Stimulated activated CD4-positive, alpha-beta T cell treated with anti-CD3 and anti-CD28 coated beads, TNF-alpha, amount 100 ng/mL, for 48 hours (primary cell): ENCODE data around the gene TAS1R1.
"Not testable (repeated sequence)": the region's sequence is repeated elsewhere in the genome, so short reads cannot be mapped to it uniquely, and the experiment has no call there.

Experiments
- DNase-seq, 3 donors: peaks; one replicate each; pipeline ENCODE4 v3.0.0-alpha.2; 2020; ENCODE audit warnings: low read depth in 3 of 3

The TAS1R1 gene

DNA sequence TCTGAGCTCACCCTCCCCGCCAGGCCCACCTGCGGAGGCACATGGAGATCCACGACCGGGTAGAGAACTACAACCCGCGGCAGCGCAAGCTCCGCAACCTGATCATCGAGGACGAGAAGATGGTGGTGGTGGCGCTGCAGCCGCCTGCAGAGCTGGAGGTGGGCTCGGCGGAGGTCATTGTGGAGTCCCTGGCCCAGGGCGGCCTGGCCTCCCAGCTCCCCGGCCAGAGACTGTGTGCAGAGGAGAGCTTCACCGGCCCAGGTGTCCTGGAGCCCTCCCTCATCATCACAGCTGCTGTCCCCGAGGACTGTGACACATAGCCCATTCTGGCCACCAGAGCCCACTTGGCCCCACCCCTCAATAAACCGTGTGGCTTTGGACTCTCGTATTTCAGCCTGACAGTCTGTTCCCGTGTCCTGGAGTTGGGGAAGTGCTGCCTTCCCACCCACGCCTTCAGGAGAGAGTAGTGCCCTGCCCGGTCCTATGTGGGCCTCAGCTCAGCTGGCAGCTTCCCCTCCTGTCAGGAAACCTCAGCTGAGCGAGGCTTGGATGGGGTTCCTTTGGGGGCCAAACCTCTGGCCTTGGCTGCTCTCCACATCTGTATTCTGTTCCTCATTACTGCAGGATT, 33.9 kb downstream of the TAS1R1 start:
- no peak for DNase-seq

DNA sequence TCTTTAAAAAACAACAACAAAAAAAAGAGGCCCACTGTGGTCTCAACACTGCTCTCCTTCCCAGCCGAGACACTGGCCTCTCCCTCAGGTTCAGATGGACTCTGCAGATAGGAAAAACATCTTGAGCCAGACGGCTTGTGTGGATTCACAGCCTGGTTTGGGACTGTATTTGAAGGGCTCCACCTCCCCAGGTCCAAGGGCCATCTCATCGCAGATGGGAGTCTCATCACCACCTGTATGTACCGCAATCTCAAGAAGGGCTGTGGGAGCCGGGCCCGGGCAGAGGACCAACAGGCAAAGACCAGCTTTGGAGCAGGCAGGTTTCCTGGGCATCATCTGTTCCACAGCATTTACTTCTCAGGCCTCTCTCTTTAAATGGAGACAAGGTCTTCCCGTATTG, 34.9 kb downstream of the TAS1R1 start:
- DNase-seq: no peak

DNA sequence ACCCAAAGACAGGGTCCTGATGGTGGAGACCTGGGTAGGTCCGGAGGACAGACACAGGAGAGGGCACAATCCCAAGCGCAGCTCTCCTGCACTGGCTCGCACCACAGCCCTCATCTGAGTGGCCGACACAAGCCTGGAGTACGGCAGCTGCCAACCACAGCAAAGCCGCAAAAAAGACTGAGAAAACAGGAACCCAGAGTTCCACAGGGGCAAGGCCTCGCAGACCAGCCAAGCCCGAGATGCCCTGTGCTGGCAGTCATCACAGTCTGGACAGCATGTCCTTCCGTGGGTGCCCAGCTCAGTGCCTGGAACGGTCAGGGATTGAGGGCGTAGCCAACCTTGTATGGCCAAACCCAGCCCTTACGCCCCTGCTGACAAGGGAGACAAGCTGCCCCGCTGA, 36.1 kb downstream of the TAS1R1 start:
- no peak for DNase-seq

DNA sequence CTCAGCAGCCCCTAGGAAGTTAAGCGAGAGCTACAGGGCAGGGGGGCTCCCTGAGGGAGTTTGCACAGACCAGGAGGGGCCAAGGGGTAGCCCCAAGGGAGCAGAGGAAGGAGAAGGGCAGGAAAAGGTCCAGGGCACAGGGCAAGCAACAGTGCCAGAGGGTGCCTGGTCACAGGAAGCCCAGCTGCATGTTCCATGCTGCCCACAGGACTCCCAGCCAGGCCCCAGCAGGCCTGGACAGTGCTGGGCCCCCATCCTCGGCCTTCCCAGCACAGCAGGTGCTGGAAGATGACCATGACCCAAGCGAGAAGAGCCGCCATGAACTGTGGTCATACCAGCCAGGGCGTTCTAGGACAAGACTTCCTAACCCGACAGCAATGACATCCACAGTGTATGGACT, 36.5 kb downstream of the TAS1R1 start:
- DNase-seq: no peak

DNA sequence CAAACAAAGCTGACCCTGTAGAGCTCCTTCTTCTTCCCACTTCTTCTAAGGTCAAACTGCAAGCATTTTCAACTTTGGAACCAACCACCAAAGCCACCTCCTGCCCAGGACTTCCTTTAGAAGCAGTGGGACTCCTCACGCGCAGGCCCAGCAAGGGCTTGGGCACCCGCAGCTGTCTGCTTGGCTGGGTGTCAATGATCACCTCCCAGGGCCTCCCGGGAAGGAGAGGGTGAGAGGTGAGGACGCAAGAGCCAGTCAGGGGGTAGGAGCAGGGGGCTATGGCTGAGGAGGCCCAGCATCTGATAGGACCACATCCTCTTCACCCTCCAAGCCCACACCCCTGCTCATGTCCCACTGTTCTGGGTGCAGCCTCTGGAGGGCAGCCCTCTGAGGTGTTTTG, 37.3 kb downstream of the TAS1R1 start:
- no peak for DNase-seq

DNA sequence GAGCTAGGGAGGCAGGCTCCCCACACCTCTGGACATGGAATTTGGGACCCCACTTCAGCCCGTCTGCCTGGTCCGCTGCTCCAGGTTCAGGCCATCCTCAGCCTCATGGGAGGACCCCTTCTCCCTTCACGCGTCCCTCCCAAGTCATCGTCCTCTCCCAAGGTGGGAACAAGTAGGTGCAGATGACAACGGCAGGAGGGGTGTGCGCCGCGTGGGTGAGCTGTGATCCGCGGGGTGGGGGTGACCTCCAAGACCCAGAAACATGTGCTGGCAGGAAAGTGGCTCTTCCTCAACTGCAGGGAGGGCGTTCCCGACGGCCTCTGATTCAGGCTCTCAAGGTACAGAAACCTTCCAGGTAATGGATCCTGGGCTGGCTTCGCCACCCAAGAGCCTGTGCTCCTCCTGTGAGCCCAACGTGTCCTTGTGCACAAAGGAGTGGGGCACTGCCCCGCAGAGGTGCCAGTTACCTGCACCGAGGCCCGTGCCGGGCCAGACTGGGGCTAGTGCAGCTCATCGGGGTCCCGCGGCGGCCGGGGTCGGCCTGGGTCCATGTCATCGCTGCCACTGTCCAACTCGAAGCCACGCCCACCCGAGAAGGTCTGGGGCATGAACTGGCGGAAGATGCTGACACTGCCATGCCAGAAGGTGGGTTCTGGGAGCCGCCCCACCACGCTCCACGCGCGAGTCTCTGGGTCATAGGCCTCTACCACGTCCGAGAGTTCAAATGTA, 37.9 kb downstream of the TAS1R1 start:
- no peak for DNase-seq

DNA sequence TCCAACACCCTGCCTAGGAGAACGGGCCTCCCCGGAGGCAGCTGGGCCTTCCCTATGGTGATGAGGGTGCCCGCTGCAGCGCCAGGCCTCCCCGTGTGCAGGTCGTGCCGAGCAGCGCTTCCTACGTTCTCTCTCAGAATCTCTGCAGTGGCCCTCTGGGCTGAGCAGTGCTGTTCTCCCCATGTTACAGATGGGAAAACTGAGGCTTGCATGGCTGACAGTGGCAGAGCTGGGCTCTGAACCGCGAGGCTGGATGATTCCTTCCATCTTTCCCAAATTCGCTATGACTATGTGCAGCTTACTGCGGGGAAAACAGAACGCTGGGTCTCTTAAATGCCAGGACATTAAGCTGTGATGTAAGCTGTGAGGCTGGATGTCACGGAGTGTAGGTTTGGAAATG, 38.7 kb downstream of the TAS1R1 start:
- DNase-seq: no peak

DNA sequence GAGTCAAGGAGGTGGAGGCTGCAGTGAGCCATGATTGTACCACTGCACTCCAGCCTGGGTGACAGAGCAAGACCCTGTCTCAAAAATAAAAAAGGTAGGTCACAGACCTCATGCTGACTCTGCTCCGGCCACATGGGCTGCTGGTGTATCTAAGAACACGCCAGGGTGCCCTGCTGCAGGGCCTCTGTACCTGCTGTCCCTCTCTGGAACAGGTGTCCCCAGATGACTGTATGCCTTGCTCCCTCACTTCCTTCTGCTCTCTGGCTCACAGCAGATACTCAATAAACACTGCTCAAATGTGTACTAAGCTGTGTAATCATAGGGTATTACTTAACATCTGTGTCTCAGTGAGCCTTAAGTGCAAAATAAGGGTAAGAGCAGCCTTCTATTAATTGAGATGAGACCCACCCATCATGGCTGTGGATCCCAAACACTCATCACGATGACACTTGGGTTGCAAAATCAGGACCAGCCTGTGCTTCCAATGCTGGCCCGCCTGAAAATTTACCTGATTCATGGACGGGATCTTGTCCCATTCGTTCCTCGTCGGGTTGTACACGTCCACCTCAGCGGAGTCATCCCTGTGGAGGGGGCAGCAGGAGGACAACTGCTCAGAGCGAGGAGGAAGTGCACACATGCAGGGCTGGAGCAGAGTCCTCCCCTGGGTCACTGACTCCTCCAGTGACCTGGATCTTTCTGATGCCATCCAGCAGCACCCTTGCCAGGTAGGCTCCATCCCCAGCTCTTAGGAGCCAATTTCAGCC, 40.1 kb downstream of the TAS1R1 start:
- no peak for DNase-seq

DNA sequence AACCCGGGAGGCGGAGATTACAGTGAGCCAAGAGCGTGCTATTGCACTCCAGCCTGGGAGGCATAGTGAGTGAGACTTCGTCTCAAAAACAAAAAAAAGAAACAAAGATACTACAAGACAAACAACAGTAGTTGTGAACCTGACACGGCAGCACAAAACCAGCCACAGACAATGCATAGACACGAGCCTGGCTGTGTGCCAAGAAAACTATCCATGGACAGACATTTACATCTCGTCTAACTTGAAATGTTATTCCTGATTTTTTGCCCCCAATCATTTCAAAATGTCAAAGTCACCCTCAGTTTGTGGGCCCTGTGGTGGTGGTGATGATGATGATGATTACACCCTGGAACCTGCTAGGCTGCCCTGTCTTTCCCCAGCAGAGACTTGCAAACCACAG, 41.2 kb downstream of the TAS1R1 start:
- no peak for DNase-seq

DNA sequence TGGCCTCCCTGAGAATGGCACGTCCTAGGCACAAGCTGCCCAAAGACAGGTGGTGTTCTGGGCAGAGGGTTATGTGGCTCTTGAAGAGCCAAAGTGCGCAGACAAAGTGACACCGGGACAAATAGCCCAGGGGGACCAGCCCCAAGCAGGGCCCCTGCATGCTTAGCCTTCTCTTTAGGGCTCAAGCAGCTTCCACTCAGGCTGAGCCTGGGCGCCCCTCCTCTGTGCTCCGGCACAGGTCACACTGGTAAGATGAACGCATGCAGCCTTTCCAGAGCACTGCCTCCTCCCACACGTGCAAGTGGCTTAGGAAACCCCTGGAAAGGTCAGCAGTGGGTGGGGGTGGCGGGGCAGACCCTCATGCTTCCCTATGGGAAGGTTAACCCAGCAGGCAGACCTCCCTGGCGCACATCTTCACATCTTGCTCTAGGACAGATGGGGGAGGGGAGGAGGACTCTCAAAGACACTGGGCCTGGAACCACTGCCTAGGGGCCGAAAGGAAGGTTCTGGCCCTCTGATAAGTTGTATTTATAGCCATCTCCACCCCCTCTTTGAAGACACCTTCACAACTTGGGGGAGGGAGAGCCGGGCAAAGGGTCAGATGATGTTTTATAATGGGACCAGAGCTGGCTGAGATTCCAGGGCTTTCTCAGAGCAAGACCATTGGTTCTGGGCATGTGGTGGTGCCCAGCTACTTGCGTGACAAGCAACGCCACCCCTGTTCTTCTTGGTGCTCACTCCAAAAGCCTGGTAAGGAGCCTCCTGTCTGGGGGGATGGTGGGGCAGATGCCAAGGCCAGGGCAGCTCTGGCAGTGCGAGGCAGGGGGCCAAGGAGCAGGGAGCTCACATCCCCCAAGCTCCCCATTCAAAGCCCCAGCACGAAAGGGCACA, 42.0 kb downstream of the TAS1R1 start:
- no peak for DNase-seq

DNA sequence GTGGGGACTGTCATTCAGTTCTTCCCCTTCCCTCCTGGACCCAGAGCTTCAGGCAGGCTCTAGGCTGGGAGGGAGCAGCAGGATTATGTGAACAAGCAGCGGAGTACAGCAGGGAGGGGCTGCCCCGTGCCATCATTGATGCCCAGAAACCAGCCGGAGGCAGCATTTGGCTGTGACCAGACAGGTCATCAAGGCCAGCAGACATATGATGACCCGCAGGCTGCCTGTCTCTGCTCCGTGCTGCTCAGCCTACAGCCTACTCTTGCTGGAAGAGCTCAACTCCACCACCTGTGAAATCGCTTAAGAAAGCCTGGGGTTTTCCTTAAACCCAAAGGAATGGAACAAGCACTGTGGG, 42.6 kb downstream of the TAS1R1 start:
- no peak for DNase-seq

DNA sequence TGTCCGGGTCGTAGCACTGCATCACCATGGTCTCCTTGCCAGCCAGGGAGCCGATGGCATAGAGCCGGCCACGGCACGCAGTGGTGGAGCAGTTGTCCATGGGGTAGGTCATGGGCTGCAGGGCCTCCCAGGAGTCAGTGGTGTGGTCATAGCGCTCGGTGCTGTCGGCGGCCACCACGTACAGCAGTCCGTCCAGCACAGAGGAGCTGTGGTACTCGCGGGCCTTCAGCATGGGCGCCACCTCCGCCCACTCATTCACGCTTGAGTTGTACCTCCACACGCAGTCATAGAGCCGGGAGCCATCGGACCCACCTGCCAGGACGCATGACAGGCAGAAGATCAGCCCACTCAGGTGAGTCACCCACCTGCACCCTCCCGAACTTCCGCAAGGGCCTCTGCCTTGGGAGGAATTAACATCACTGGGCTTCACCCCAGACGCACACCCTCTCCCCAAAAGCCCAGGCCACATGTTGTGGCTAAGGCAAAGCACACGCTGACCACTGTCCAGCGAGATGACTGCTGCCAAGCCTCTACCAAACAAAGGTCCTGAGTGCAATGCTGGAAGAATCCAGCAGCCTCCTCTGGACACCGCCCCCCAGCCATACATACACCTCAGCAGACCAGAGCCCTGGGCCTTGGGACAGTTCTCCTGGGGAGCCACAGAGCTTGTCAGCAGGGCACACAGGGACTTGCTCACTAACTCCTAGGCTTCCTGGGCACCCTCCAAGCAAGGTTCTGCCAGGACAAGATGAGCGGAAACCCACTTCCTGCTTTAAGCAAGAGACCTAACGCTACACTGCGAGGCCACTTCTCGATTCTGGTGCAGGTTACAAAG, 44.3 kb downstream of the TAS1R1 start:
- peak in 1 of 3 donors; percentile 38 for DNase-seq

DNA sequence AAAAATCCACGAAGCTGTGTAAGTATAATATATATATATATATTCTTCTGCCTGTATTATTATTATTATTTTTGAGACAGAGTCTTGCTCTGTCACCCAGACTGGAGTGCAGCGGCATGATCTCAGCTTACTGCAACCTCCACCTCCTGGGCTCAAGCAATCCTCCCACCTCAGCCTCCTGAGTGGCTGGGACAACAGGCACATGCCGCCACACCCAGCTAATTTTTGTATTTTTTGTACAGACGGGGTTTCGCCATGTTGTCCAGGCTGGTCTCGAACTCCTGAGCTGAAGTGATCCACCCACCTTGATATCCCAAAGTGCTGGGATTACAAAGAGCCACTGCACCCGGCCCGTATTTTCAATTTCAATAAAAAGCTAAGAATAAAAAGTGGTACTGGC, 44.9 kb downstream of the TAS1R1 start:
- DNase-seq: not testable (repeated sequence)

DNA sequence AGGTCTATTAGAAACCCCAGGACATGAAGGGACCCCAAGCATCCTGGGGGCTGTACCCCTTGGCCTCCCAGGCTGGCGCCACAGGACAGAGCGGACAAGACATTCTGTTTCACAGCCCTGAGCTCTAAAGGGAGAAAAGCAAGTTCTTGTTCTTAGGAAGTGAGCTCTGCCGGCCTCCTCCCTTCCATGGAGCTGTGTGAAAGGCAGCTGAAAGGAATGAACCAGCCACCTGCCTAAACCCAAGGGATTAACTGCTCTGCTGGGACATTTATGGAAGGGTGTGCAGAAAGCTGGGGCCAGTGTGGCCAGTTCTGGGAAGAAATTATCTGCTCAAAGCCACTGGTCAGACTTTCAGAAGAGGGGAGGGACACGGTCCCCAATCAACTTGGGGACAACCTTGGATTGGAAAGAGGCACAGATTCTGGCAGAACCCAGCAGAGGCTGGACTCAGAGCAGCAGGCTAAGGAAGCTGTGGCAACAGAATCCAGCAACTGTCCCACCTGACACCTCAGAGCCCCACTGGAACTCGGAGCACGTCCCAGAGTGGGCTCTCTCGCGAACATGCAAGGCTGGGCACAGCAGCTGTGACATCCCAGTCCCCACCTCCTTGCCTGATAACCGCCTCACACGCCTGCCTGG, 45.4 kb downstream of the TAS1R1 start:
- no peak for DNase-seq

DNA sequence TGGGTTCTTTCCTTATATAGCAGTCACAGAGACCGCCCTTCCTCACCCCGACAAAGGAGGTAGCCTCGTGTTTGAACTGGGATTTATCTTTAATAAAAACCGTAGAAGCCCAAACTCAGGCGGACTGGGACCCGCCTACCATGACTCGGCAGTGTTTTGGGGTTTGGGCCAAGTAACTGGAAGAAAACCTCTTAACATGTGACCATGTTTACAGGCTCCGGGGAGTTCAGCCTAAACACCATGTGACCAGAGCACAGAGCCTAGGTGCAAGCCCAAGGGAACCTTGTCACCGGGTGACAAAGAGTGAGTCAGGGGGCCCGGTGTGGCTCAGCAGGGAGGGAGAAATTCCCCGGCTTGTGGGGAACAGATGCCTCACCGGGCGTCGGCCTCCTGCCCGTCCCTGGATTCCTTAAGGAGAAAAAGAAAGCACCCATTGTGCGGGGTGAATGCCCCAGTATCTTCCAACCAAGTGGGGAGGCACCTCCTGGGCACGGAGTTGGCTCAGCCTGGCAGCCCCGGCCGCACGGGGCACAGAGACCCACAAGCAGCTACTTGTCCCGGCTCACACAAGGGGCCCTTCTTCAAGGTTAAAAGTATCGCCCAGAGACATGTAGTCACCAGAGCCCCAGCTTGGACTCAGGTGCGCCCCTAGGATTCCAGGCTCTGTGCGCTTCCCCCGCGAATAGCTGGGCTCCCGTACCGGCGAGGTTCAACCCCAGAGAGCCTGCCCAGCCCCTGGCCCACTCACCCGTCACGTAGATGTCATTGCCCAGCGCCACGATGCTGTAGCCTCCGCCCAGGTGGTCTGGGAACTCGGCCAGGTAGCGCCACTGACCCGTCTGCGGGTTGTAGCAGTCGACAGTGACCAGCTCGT, 46.2 kb downstream of the TAS1R1 start:
- DNase-seq: peak; percentile 72 to 82 (median 81)

DNA sequence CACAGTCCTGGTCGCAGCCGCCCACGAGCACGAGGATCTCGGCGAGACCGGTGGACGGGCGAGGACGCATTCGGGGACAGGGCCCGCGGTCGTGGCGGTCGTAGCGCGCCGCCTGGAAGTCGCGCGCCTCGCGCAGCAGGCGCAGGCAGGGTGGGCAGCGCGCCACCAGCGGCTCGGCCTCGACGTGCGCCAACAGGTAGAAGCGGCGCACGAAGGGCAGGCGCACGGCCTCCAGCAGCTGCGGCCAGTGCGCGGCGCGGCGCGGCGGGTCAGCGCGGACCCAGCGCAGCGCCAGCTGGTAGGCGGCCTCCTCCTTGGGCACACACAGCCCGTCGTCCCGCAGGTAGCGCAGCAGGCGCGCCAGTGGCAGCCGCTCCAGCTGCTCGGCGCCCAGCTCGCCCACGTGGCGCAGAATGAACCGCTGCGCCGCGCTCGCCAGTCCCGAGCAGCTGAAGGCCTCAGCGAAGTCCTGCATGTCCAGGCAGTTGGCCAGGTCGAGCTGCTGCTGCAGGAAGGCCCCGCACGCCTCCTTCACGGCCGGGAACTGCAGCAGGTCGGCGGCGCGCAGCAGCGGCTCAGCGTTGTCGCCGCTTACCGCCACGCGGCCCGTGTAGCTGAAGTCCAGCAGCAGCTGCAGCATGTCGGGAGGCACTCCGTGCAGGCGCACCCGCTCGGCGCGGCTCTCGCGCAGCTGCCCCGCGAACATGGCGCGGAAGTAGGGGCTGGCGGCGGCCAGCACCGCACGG, 47.0 kb downstream of the TAS1R1 start:
- no peak for DNase-seq

DNA sequence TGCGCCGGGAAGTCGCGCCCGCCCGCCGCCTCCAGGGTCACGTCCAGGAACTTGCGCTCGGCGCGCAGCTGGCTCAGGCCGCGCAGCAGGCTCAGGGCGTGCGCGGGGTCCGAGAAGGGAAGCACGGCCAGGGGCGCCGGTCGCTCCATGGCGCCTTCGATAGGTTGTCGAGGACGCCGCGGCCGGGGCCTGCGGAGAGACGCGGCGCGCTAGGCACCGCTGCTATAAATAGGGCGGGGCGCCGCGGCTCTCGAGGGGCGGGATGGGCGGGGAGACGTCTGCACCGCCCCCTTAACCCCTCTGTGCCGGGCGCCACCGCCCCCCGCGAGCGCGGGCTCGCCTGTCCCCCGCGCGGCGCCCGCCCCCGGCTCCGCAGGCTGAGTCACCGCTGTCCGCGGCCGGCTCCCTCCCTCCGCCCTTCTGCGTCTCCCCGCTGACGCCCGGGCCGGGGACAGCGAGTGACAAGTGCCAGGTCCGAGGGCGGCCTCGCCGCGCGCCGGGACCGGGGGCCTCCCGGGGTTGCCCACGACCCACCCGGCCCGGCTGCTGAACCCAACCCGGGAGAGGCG, 47.6 kb downstream of the TAS1R1 start, which contains the start of gene KLHL21:
KLHL21 (minus strand) TSS at position 201 of the 569 bp plus-strand sequence; CDS start at position 149, 52 bp downstream.
- DNase-seq: peak; percentile 76 to 81 (median 80)

DNA sequence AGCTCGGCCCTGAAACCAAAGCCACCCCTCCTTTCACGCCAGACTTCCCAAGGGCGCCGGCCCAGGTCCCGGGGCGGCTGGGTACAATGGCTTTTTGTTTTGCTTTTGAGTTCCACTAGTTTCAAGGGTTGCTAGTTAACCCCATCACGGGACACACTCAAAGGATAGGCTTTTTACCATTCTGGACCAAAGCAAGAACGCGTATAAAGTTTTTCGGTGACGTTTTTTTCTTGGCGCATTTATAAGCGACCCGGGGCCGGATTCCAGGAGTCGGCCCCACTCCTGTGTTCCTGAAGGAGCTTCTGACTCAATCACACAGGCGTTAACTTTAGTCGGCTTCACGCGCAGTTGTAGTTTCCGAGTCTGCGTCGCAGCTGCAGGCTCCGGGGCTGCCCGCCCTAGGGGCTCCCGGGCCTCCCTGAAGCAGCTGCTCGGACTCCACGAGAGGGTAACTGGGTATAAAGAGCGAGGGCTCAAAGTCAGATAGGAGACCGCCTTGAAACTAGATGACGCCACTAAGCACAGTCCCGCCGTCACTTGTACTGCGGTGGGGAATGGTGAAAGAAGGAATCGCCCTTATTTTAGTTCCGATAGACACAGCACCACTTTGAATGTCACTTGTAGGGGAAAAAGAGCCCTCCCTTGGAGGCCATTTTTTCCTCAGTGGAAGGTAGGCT, 48.3 kb downstream of the TAS1R1 start:
- peak in 1 of 3 donors; percentile 54 for DNase-seq
